ENCODE data around the gene TMEM207.

The TMEM207 gene

GRCh38 chr3:190426806-190427507 is 22.7 kb downstream of the TMEM207 start:
- WGBS (ENCODE audit: insufficient coverage, insufficient read length) = no CpG with 5 or more reads among the region's 6 CpGs

DNA sequence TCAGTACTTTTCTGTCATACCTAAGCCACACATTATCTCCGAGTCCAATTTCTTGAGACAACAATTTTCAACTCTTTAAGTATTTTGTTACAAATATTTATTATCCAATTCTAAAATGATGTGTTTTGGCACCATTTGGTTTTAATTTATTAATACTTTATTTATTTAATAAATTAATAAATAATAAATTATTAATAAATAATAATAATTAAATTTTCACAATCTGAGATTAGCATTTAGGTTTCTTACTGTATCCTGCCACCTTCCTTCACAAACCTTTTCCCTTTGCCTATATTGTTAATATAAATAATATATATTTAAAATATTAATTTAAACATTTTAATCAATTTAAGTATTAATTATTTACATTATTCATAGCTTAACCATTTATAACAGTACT is 23.9 kb downstream of the TMEM207 start:
- DNase-seq (ENCODE audit: low read depth, low spot score) = no peak
- WGBS (ENCODE audit: insufficient coverage, insufficient read length) = no CpG with 5 or more reads among the region's 1 CpG
- no peaks in the 10 kb centered on the region for H3K4me1 ChIP-seq (ENCODE audit: control insufficient read depth, insufficient read depth, low read length)
- H3K27ac ChIP-seq (ENCODE audit: low read length) = no peak overlapping the region
- no peaks in the 10 kb centered on the region for H3K9me3 ChIP-seq (ENCODE audit: control insufficient read depth, insufficient read depth, low read length)
- no peak overlapping the region for H3K4me3 ChIP-seq (ENCODE audit: low read length)
- no peaks in the 10 kb centered on the region for H3K36me3 ChIP-seq (ENCODE audit: control insufficient read depth, insufficient read depth, low read length)
- no peaks in the 10 kb centered on the region for H3K27me3 ChIP-seq (ENCODE audit: control insufficient read depth, insufficient read depth, low read length)

More at GRCh38 chr3:190426806-190427507, 22.7 kb downstream of the TMEM207 start:
- H3K9me3 ChIP-seq (ENCODE audit: control insufficient read depth, insufficient read depth, low read length) = no peaks in the 10 kb centered on the region
- H3K4me1 ChIP-seq (ENCODE audit: control insufficient read depth, insufficient read depth, low read length) = no peaks in the 10 kb centered on the region
- no peaks in the 10 kb centered on the region for H3K36me3 ChIP-seq (ENCODE audit: control insufficient read depth, insufficient read depth, low read length)
- H3K4me3 ChIP-seq (ENCODE audit: low read length) = no peak overlapping the region
- H3K27ac ChIP-seq (ENCODE audit: low read length) = no peak overlapping the region
- no peak for DNase-seq (ENCODE audit: low read depth, low spot score)
- H3K27me3 ChIP-seq (ENCODE audit: control insufficient read depth, insufficient read depth, low read length) = no peaks in the 10 kb centered on the region

- DNase-seq (ENCODE audit: low read depth, low spot score) = peak; percentile 41
- H3K27me3 ChIP-seq (ENCODE audit: control insufficient read depth, insufficient read depth, low read length) = no peaks in the 10 kb centered on the region
- H3K27ac ChIP-seq (ENCODE audit: low read length) = no peak overlapping the region
- H3K9me3 ChIP-seq (ENCODE audit: control insufficient read depth, insufficient read depth, low read length) = no peaks in the 10 kb centered on the region
- no peaks in the 10 kb centered on the region for H3K4me1 ChIP-seq (ENCODE audit: control insufficient read depth, insufficient read depth, low read length)
- H3K4me3 ChIP-seq (ENCODE audit: low read length) = no peak overlapping the region
- H3K36me3 ChIP-seq (ENCODE audit: control insufficient read depth, insufficient read depth, low read length) = no peaks in the 10 kb centered on the region
- WGBS (ENCODE audit: insufficient coverage, insufficient read length) = 100% methylated on average over 2 of the region's 16 CpGs
These were observed 24.9 kb downstream of the TMEM207 start for GRCh38 chr3:190424478-190425439.

DNA sequence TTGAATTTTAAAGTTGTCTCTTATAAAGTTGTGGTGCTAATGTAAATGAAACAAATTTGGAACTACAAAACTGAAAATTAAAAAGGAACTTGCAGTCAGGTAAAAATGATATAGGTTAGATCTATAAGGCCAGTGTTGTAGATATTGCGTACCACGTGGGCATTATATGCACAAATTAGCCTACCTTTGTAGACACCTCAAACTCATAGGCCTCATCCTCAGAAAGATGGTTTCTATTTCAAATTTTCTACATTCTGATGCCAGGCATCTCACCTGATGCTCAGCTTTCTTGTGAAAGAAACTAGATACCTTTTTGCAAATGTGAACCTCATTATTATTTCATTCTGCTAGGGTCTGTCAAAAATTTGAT is 25.6 kb downstream of the TMEM207 start:
- Histone ChIP-seq H3K4me1 (ENCODE audit: control insufficient read depth, insufficient read depth, low read length) (no peaks in the 10 kb centered on the region), H3K27ac (ENCODE audit: low read length) (no peak overlapping the region), H3K36me3 (ENCODE audit: control insufficient read depth, insufficient read depth, low read length) (no peaks in the 10 kb centered on the region), H3K4me3 (ENCODE audit: low read length) (no peak overlapping the region), H3K9me3 (ENCODE audit: control insufficient read depth, insufficient read depth, low read length) (no peaks in the 10 kb centered on the region), H3K27me3 (ENCODE audit: control insufficient read depth, insufficient read depth, low read length) (no peaks in the 10 kb centered on the region)
- DNase-seq (ENCODE audit: low read depth, low spot score) = no peak
- no CpG with 5 or more reads among the region's 2 CpGs for WGBS (ENCODE audit: insufficient coverage, insufficient read length)

DNA sequence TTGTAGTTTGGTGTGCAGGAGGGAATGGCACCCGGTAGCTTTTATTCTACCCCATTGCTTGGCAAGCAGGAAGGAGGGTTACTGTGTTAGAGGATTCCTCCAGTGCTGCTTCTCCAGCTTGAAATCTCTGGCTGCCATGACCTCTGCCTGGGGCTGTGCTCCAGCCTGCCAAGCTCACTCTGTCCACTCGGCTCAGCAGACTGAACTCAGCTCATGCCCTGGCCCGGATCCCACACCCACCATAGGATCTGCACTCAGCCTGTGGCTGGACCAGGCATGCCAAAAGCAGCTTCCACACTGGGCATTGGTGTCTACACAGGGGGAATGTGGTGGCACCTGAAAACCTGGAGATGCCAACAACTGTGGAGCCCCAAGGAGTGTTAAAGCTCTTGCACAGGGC is 35.4 kb downstream of the TMEM207 start:
- no peak overlapping the region for H3K4me3 ChIP-seq (ENCODE audit: low read length)
- DNase-seq (ENCODE audit: low read depth, low spot score) = no peak
- H3K4me1 ChIP-seq (ENCODE audit: control insufficient read depth, insufficient read depth, low read length) = no peaks in the 10 kb centered on the region
- no peaks in the 10 kb centered on the region for H3K36me3 ChIP-seq (ENCODE audit: control insufficient read depth, insufficient read depth, low read length)
- H3K9me3 ChIP-seq (ENCODE audit: control insufficient read depth, insufficient read depth, low read length) = no peaks in the 10 kb centered on the region
- H3K27me3 ChIP-seq (ENCODE audit: control insufficient read depth, insufficient read depth, low read length) = no peaks in the 10 kb centered on the region
- H3K27ac ChIP-seq (ENCODE audit: low read length) = no peak overlapping the region
- no CpG with 5 or more reads among the region's 3 CpGs for WGBS (ENCODE audit: insufficient coverage, insufficient read length)

GRCh38 chr3:190404715-190405114 is 45.0 kb downstream of the TMEM207 start:
- WGBS (ENCODE audit: insufficient coverage, insufficient read length) = no CpG with 5 or more reads among the region's 8 CpGs
- Histone ChIP-seq H3K4me1 (ENCODE audit: control insufficient read depth, insufficient read depth, low read length) (no peaks in the 10 kb centered on the region), H3K27me3 (ENCODE audit: control insufficient read depth, insufficient read depth, low read length) (no peaks in the 10 kb centered on the region), H3K4me3 (ENCODE audit: low read length) (no peak overlapping the region), H3K27ac (ENCODE audit: low read length) (no peak overlapping the region), H3K36me3 (ENCODE audit: control insufficient read depth, insufficient read depth, low read length) (no peaks in the 10 kb centered on the region), H3K9me3 (ENCODE audit: control insufficient read depth, insufficient read depth, low read length) (no peaks in the 10 kb centered on the region)
- DNase-seq (ENCODE audit: low read depth, low spot score) = no peak

GRCh38 chr3:190401963-190402362 is 47.7 kb downstream of the TMEM207 start:
- Histone ChIP-seq H3K27ac (ENCODE audit: low read length) (no peak overlapping the region), H3K4me3 (ENCODE audit: low read length) (no peak overlapping the region), H3K36me3 (ENCODE audit: control insufficient read depth, insufficient read depth, low read length) (no peaks in the 10 kb centered on the region), H3K4me1 (ENCODE audit: control insufficient read depth, insufficient read depth, low read length) (no peaks in the 10 kb centered on the region), H3K27me3 (ENCODE audit: control insufficient read depth, insufficient read depth, low read length) (no peaks in the 10 kb centered on the region), H3K9me3 (ENCODE audit: control insufficient read depth, insufficient read depth, low read length) (no peaks in the 10 kb centered on the region)
- no peak for DNase-seq (ENCODE audit: low read depth, low spot score)
- no CpG with 5 or more reads among the region's 4 CpGs for WGBS (ENCODE audit: insufficient coverage, insufficient read length)

- Histone ChIP-seq H3K4me3 (ENCODE audit: low read length) (no peak overlapping the region), H3K4me1 (ENCODE audit: control insufficient read depth, insufficient read depth, low read length) (no peaks in the 10 kb centered on the region), H3K27me3 (ENCODE audit: control insufficient read depth, insufficient read depth, low read length) (no peaks in the 10 kb centered on the region), H3K36me3 (ENCODE audit: control insufficient read depth, insufficient read depth, low read length) (no peaks in the 10 kb centered on the region), H3K9me3 (ENCODE audit: control insufficient read depth, insufficient read depth, low read length) (no peaks in the 10 kb centered on the region), H3K27ac (ENCODE audit: low read length) (no peak overlapping the region)
- no peak for DNase-seq (ENCODE audit: low read depth, low spot score)
- WGBS (ENCODE audit: insufficient coverage, insufficient read length) = no CpG with 5 or more reads among the region's 8 CpGs
These were observed 50.0 kb downstream of the TMEM207 start for GRCh38 chr3:190399677-190400076.

DNA sequence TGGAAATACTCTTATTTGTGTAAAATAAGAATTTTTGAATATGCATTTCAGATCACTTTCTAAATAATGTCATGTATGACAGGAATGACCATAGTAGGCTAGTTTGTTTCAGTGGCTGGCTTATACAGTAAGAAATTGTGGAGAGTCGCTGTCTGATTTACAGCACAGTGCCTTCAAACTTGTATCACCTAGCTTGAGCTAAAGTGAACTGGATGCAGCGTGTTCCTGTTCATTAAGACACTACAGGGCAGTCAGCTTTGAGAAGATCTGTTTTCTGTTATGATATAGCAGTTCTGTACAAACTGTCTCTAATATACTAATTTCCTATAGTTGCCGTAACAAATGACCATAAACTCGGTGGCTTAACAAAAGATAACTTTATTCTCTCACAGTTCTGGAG is 51.8 kb downstream of the TMEM207 start:
- no peak overlapping the region for H3K4me3 ChIP-seq (ENCODE audit: low read length)
- DNase-seq (ENCODE audit: low read depth, low spot score) = no peak
- WGBS (ENCODE audit: insufficient coverage, insufficient read length) = no CpG with 5 or more reads among the region's 4 CpGs
- H3K27ac ChIP-seq (ENCODE audit: low read length) = no peak overlapping the region
- no peaks in the 10 kb centered on the region for H3K36me3 ChIP-seq (ENCODE audit: control insufficient read depth, insufficient read depth, low read length)
- no peaks in the 10 kb centered on the region for H3K27me3 ChIP-seq (ENCODE audit: control insufficient read depth, insufficient read depth, low read length)
- no peaks in the 10 kb centered on the region for H3K9me3 ChIP-seq (ENCODE audit: control insufficient read depth, insufficient read depth, low read length)
- H3K4me1 ChIP-seq (ENCODE audit: control insufficient read depth, insufficient read depth, low read length) = no peaks in the 10 kb centered on the region

- Histone ChIP-seq H3K9me3 (ENCODE audit: control insufficient read depth, insufficient read depth, low read length) (no peaks in the 10 kb centered on the region), H3K36me3 (ENCODE audit: control insufficient read depth, insufficient read depth, low read length) (no peaks in the 10 kb centered on the region), H3K4me3 (ENCODE audit: low read length) (no peak overlapping the region), H3K27ac (ENCODE audit: low read length) (no peak overlapping the region), H3K4me1 (ENCODE audit: control insufficient read depth, insufficient read depth, low read length) (no peaks in the 10 kb centered on the region), H3K27me3 (ENCODE audit: control insufficient read depth, insufficient read depth, low read length) (no peaks in the 10 kb centered on the region)
- DNase-seq (ENCODE audit: low read depth, low spot score) = no peak
These were observed 53.7 kb downstream of the TMEM207 start for GRCh38 chr3:190396001-190396400.

Measured in iPS DF 6.9 (cell line).